ENCODE results near the gene PRR20C.
"Not testable (repeated sequence)": the region's sequence is repeated elsewhere in the genome, so short reads cannot be mapped to it uniquely, and the experiment has no call there.

The PRR20C gene

GRCh38 chr13:57153761-57154160 is at the start of gene PRR20C:
Gene PRR20C, plus strand, starts transcription at chr13:57154061. Its CDS starts 387 bp downstream, at chr13:57154448.
- DNase-seq, ATAC-seq: not testable (repeated sequence)

GRCh38 chr13:57114945-57115344 is 38.9 kb upstream of the PRR20C start:
- ATAC-seq, result no peak

GRCh38 chr13:57123681-57124080 is 30.2 kb upstream of the PRR20C start:
- no peak for DNase-seq
- no peak for ATAC-seq

More at GRCh38 chr13:57114945-57115344, 38.9 kb upstream of the PRR20C start:
- no peak for DNase-seq

GRCh38 chr13:57128909-57129308 is 25.0 kb upstream of the PRR20C start:
- ATAC-seq, result no peak
- DNase-seq, result no peak

- DNase-seq, result no peak
- no peak for ATAC-seq
Observed at GRCh38 chr13:57136093-57136492, 17.8 kb upstream of the PRR20C start.

GRCh38 chr13:57137585-57137984 is 16.3 kb upstream of the PRR20C start:
- no peak for DNase-seq

GRCh38 chr13:57138988-57139387 is 14.9 kb upstream of the PRR20C start:
- DNase-seq, result no peak
- ATAC-seq, result no peak

More at GRCh38 chr13:57137585-57137984, 16.3 kb upstream of the PRR20C start:
- no peak for ATAC-seq

GRCh38 chr13:57139781-57140180 is 14.1 kb upstream of the PRR20C start:
- ATAC-seq, DNase-seq: not testable (repeated sequence)

GRCh38 chr13:57140235-57140968 is 13.5 kb upstream of the PRR20C start, which contains the start of gene PRR20A:
Gene PRR20A, plus strand, starts transcription at chr13:57140918. Its CDS starts 387 bp downstream, at chr13:57141305.
- DNase-seq, ATAC-seq: not testable (repeated sequence)

GRCh38 chr13:57147188-57147587 is 6.7 kb upstream of the PRR20C start, which contains the start of gene PRR20B:
Gene PRR20B, plus strand, starts transcription at chr13:57147488. Its CDS starts 387 bp downstream, at chr13:57147875.
- DNase-seq, ATAC-seq: not testable (repeated sequence)

GRCh38 chr13:57148106-57148505 is 5.8 kb upstream of the PRR20C start:
- not testable (repeated sequence) for ATAC-seq, DNase-seq

GRCh38 chr13:57160332-57160731 is 6.5 kb downstream of the PRR20C start, which contains the start of gene PRR20D:
Gene PRR20D, plus strand, starts transcription at chr13:57160632. Its CDS starts 387 bp downstream, at chr13:57161019.
- not testable (repeated sequence) for ATAC-seq

GRCh38 chr13:57166897-57167296 is 13.0 kb downstream of the PRR20C start, which contains the start of gene PRR20E:
Gene PRR20E, plus strand, starts transcription at chr13:57167197. Its CDS starts 387 bp downstream, at chr13:57167584.
- not testable (repeated sequence) for ATAC-seq, DNase-seq

More at GRCh38 chr13:57160332-57160731, 6.5 kb downstream of the PRR20C start, which contains the start of gene PRR20D:
- DNase-seq, result not testable (repeated sequence)

GRCh38 chr13:57191667-57192066 is 37.8 kb downstream of the PRR20C start:
- DNase-seq (no peak), ATAC-seq (no peak)

All from stimulated activated naive CD8-positive, alpha-beta T cell treated with anti-CD3 and anti-CD28 coated beads, Interleukin-15, Interleukin-2, amounts not matched to agents 100 U/mL and 50 U/mL, for 24 hours (primary cell).